A673 (cell line): ENCODE data around the gene EMC1. TPM values are rescaled to one million over a fixed set of nuclear protein-coding genes. Genes with fewer than 3 reads are reported as not detected.

ENCODE experiments used
- BruUV-seq: library from RNA; stranded (reverse); fragments of 400-500 nt; replicated peaks from 2 replicates; lab custom pipeline; 2021; lab: Mats Ljungman, UMichigan
- CTCF ChIA-PET: fragments of 300-600 bp; sonication (Branson Sonifier 250); formaldehyde crosslinking; loops from one replicate; lab custom pipeline; 2022; ENCODE audit warnings: antibody characterized with exemption; lab: Charles Lee
- POLR2A ChIA-PET: fragments of 300-600 bp; sonication (Branson Sonifier 250); formaldehyde crosslinking; loops from one replicate; lab custom pipeline; 2022; ENCODE audit warnings: antibody characterized with exemption; ENCODE audit not compliant: low non-redundant PET; lab: Charles Lee
- DNase-seq: peaks from one replicate; pipeline ENCODE4 v3.0.0-alpha.2; 2015; ENCODE audit warnings: low spot score
- H3K27ac ChIP-seq: fragments of 200-600 bp; sonication (generic); 2 replicates; pipeline ENCODE4 v1.5.1; 2016; ENCODE audit warnings: mixed run types, low read depth, mild to moderate bottlenecking, mixed read lengths, antibody characterized with exemption, low read length; ENCODE audit not compliant: poor library complexity, severe bottlenecking
- H3K27me3 ChIP-seq: fragments of 200-600 bp; sonication (generic); replicated peaks from 2 replicates; pipeline ENCODE4 v1.6.1; 2017; ENCODE audit warnings: mixed run types, low read depth, mild to moderate bottlenecking, mixed read lengths, antibody characterized with exemption, low read length; ENCODE audit not compliant: insufficient read depth, poor library complexity
- H3K36me3 ChIP-seq: fragments of 200-600 bp; sonication (generic); 2 replicates; pipeline ENCODE4 v1.6.1; 2016; ENCODE audit warnings: mixed run types, mild to moderate bottlenecking, mixed read lengths, antibody characterized with exemption, low read length; ENCODE audit not compliant: insufficient read depth, poor library complexity, severe bottlenecking
- H3K4me1 ChIP-seq: fragments of 200-600 bp; sonication (generic); 2 replicates; pipeline ENCODE4 v1.6.1; 2017; ENCODE audit warnings: mixed run types, mild to moderate bottlenecking, mixed read lengths, antibody characterized with exemption, low read length; ENCODE audit not compliant: insufficient read depth, poor library complexity, severe bottlenecking
- H3K4me3 ChIP-seq: fragments of 200-600 bp; sonication (generic); 2 replicates; pipeline ENCODE4 v1.5.1; 2016; ENCODE audit warnings: low read depth, mixed run types, mild to moderate bottlenecking, mixed read lengths, low read length; ENCODE audit not compliant: poor library complexity, severe bottlenecking
- H3K9me3 ChIP-seq: fragments of 200-600 bp; sonication (generic); 2 replicates; pipeline ENCODE4 v1.6.1; 2016; ENCODE audit warnings: mixed run types, low read depth, mild to moderate bottlenecking, mixed read lengths, antibody characterized with exemption, low read length; ENCODE audit not compliant: poor library complexity, severe bottlenecking
- CTCF ChIP-seq: fragments of 300-800, 200-600 bp; sonication (generic); conservative IDR thresholded peaks from 2 replicates; pipeline ENCODE4 v1.5.1; 2017; ENCODE audit warnings: low read depth, mild to moderate bottlenecking, antibody characterized with exemption, low read length, moderate library complexity, mixed read lengths
- EZH2 ChIP-seq: fragments of 200-600 bp; sonication (generic); IDR thresholded peaks from 2 replicates; pipeline ENCODE4 v1.6.1; 2017; ENCODE audit warnings: borderline replicate concordance, low read depth, mild to moderate bottlenecking, mixed read lengths, antibody characterized with exemption, low read length; ENCODE audit not compliant: poor library complexity, severe bottlenecking
- intact Hi-C: fragments of 100-400 bp; cut with micrococcal nuclease; formaldehyde crosslinking; loops from one replicate; pipeline ENCODE4 v1.10.0; 2022; ENCODE audit not compliant: unreplicated experiment
- total RNA-seq: library from RNA; stranded (reverse); gene quantifications from 2 replicates; pipeline ENCODE4 v1.2.3, GENCODE V29; 2021

The EMC1 gene
- total RNA-seq, 1 experiment from 2014 or later, result 84.3 TPM

GRCh38 chr1:19268445-19268844 is 17.1 kb upstream of the EMC1 start:
- H3K4me1 ChIP-seq, result no peaks in the 10 kb centered on the region
- no peaks in the 10 kb centered on the region for H3K27me3 ChIP-seq
- BruUV-seq, result no TSS peak
- TF ChIP-seq CTCF (no peak), EZH2 (no peak)
- H3K27ac ChIP-seq, result no peak overlapping the region
- H3K36me3 ChIP-seq, result no peaks in the 10 kb centered on the region
- no peak for DNase-seq
- H3K4me3 ChIP-seq, result no peak overlapping the region
- intact Hi-C loops, result no loop called here
- no peaks in the 10 kb centered on the region for H3K9me3 ChIP-seq
- ChIA-PET POLR2A (no interaction called here), CTCF (no interaction called here)

- BruUV-seq, result no TSS peak
These were observed 11.4 kb upstream of the EMC1 start for GRCh38 chr1:19262744-19263143.

GRCh38 chr1:19262047-19262446 is 10.7 kb upstream of the EMC1 start:
- ChIA-PET CTCF (no interaction called here), POLR2A (no interaction called here)
- H3K4me3 ChIP-seq, result no peak overlapping the region
- H3K27ac ChIP-seq, result no peak overlapping the region
- no peaks in the 10 kb centered on the region for H3K9me3 ChIP-seq
- no TSS peak for BruUV-seq
- H3K36me3 ChIP-seq, result peaks cover 37% of the 10 kb centered on the region
- no peaks in the 10 kb centered on the region for H3K27me3 ChIP-seq
- intact Hi-C loops, result no loop called here
- TF ChIP-seq EZH2, result no peak
- no peak for TF ChIP-seq CTCF
- DNase-seq, result no peak
- no peaks in the 10 kb centered on the region for H3K4me1 ChIP-seq

More at GRCh38 chr1:19262744-19263143, 11.4 kb upstream of the EMC1 start:
- no peak for DNase-seq
- H3K9me3 ChIP-seq, result no peaks in the 10 kb centered on the region
- intact Hi-C loops, result no loop called here
- ChIA-PET CTCF (no interaction called here), POLR2A (no interaction called here)
- TF ChIP-seq EZH2, result no peak
- no peak for TF ChIP-seq CTCF
- peaks cover 30% of the 10 kb centered on the region for H3K36me3 ChIP-seq
- H3K4me1 ChIP-seq, result no peaks in the 10 kb centered on the region
- no peak overlapping the region for H3K4me3 ChIP-seq
- no peaks in the 10 kb centered on the region for H3K27me3 ChIP-seq
- no peak overlapping the region for H3K27ac ChIP-seq
